AG10803 (cell line): Measurements from ENCODE around the gene CA10.

Source experiments
- DNase-seq: peaks from one replicate; pipeline ENCODE4 v3.0.0; 2010; ENCODE audit warnings: low read depth
- H3K4me3 ChIP-seq: 2 replicates; pipeline ENCODE4 v1.5.1; 2011; ENCODE audit warnings: mild to moderate bottlenecking, low read length, control low read depth
- TF ChIP-seq, protein P1 (sequence below): conservative IDR thresholded peaks from 2 replicates; pipeline ENCODE4 v1.5.1; 2011; ENCODE audit warnings: mild to moderate bottlenecking, low read length, control low read depth, inconsistent platforms

Gene CA10

DNA sequence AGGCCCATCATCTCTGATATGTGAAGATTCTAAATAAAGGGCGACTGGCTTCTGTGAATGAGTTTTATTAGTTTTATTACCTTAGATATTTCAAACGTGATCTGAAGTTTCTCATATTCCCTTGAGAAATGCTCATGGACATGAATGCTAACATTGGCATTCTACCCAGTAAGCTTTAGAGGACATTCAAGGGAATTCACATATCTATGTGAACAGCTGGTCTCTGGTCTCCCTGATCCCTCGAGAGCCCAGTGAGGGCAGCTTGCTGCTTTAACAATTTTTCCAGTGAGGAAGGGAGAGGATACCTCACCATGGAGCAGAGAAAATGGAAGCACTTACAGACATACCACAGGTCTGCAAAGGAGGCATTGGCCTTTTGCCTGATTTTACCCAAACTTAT lies 312.7 kb downstream of the CA10 start:
- TF ChIP-seq, protein P1, sequence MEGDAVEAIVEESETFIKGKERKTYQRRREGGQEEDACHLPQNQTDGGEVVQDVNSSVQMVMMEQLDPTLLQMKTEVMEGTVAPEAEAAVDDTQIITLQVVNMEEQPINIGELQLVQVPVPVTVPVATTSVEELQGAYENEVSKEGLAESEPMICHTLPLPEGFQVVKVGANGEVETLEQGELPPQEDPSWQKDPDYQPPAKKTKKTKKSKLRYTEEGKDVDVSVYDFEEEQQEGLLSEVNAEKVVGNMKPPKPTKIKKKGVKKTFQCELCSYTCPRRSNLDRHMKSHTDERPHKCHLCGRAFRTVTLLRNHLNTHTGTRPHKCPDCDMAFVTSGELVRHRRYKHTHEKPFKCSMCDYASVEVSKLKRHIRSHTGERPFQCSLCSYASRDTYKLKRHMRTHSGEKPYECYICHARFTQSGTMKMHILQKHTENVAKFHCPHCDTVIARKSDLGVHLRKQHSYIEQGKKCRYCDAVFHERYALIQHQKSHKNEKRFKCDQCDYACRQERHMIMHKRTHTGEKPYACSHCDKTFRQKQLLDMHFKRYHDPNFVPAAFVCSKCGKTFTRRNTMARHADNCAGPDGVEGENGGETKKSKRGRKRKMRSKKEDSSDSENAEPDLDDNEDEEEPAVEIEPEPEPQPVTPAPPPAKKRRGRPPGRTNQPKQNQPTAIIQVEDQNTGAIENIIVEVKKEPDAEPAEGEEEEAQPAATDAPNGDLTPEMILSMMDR, result no peak
- H3K4me3 ChIP-seq, result no peak overlapping the region
- DNase-seq, result no peak

DNA sequence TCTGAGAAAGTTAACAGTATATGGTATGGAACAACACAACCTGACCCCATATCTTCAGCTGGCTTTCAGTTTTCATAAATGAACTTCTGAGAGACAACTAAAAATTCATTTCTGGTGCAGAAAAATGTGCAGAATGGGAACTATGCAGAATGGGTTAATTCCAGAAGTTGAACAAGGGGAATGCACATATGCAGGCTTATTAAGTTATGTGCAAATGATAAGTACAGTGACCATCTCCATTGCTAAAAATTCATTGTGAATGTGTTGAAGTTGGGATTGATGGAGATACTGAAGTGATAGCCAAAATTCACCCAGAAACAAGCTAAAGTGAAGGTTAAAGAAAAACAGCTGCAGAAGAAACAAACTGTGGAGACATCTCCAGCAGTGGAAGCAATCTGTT lies 315.8 kb downstream of the CA10 start:
- TF ChIP-seq, protein P1, result no peak
- no peak overlapping the region for H3K4me3 ChIP-seq
- DNase-seq, result no peak

DNA sequence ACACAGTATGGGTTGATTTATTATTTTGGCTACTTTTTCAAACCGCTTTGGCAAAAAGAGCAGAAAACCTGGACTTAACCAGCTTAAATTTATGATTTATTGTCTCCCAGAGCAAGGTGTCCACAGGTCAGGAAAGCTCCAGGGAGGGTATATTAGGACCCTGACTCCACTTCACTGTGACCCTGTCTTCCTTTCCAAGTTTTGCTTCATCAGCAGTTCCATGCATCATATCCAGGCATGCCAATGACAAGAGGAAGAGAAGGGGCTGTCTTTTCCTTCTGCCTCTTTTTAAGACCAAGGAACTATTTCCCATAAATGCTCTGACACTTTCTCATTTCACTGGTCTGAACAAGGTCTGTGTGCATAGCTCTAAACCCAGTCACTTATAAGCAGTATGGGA lies 316.8 kb downstream of the CA10 start:
- TF ChIP-seq, protein P1, result no peak
- no peak overlapping the region for H3K4me3 ChIP-seq
- no peak for DNase-seq

DNA sequence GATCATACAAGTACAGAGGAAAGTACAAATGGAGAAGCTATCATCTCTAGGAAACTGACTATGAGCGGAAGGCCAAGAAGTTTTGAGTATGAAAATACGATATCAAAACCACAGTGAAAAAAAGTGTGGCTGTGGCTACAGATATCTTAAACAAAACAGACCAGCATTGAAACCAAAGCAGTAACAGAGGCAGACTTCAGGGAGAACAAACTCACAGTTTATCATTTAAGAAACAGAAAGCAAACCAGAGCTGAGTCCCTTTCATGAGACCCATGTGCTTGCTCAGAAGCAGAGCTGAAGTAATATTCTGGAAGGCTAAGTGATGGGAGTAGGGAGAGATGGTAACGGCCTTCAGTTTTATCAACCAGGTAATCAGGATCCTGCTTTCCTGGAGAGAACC lies 317.8 kb downstream of the CA10 start:
- H3K4me3 ChIP-seq, result no peak overlapping the region
- TF ChIP-seq, protein P1, result no peak

DNA sequence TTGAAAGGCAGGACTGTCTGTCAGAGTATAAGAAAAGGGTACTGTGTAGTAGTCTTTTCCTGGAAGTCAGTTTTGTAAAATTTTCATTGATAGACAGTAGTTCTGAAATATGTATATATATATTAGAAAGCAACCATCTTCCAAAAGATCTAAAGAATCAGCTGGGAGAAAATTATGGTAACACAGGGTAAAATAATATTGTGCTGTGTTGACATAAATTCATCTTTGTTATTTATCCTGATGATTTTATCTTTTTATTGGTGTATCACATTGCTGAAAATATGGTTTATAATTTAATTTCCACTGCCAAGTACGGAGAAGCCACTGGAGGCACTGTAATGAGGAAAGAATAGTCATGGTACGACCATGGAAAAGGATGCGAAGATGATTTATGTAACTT lies 324.9 kb downstream of the CA10 start:
- H3K4me3 ChIP-seq, result no peak overlapping the region
- DNase-seq, result no peak
- TF ChIP-seq, protein P1, result no peak

More for the DNA sequence above, 317.8 kb downstream of the CA10 start:
- no peak for DNase-seq

DNA sequence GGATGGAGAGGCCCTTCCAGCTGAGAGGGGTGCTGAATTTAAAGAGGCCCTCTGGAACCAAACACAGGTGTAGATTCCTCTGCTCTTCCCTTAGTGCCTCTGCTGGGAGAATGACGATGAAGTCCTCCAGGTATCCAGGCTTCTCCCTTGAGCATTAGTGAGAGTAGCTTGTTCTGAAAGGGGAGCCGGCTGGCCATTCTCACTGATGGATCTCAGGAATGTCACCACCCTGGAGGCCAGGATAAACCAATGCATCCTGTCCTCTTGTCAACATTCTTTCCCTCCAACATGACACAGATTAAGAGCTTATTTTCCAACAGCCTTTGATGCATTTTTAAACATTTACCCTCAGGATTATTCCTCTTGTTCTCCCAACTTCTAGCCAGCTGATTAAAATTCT lies 325.5 kb downstream of the CA10 start:
- no peak overlapping the region for H3K4me3 ChIP-seq
- TF ChIP-seq, protein P1, result no peak

DNA sequence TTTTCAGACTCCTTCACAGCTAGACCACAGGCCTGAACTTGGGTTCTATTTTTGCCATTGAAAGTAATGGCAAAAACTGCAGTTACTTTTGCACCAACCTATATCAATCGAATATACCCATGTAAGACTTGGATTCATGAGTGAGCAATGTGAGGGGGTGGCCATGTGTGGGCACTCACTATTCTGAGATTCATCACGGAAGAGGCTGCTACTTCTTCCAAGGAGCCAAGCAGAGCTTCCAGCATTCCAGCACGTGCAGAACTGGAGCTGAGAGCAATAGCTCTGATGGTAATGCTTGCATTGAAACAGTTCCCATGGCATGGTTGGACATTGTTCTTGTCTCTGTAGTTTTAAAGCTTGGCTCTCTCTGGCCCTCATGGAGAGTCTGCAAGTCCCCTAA lies 327.6 kb downstream of the CA10 start:
- no peak overlapping the region for H3K4me3 ChIP-seq

More for the DNA sequence above, 325.5 kb downstream of the CA10 start:
- no peak for DNase-seq

More for the DNA sequence above, 327.6 kb downstream of the CA10 start:
- TF ChIP-seq, protein P1, result no peak
- DNase-seq, result no peak
